GM19397 (cell line): Measurements from ENCODE around the gene CRYGB.

Experiments used
- ATAC-seq: cut with Tn5 transposase; IDR thresholded peaks from one replicate; pipeline ENCODE4 v1.9.1; 2021; ENCODE audit warnings: mild to moderate bottlenecking, moderate library complexity; ENCODE audit not compliant: unreplicated experiment

The CRYGB gene

GRCh38 chr2:208146006-208146405, at the start of gene CRYGB:
Gene CRYGB, minus strand, starts transcription at chr2:208146158. Its CDS starts 38 bp downstream, at chr2:208146120.
- ATAC-seq = no peak

- ATAC-seq = no peak
These were observed 49.6 kb upstream of the CRYGB start for GRCh38 chr2:208195531-208195930.

- no peak for ATAC-seq
These were observed 46.8 kb upstream of the CRYGB start for GRCh38 chr2:208192611-208193236.

GRCh38 chr2:208189810-208190503, 44.0 kb upstream of the CRYGB start, which contains the start of gene C2orf80:
Gene C2orf80, minus strand, starts transcription at chr2:208190030. Its CDS starts 3,044 bp downstream, at chr2:208186986.
- ATAC-seq = no peak

GRCh38 chr2:208189069-208189809, 43.3 kb upstream of the CRYGB start:
- no peak for ATAC-seq

GRCh38 chr2:208186893-208187292, 40.9 kb upstream of the CRYGB start:
- no peak for ATAC-seq

GRCh38 chr2:208186465-208186864, 40.5 kb upstream of the CRYGB start:
- no peak for ATAC-seq

GRCh38 chr2:208183972-208184705, 38.2 kb upstream of the CRYGB start:
- no peak for ATAC-seq

- no peak for ATAC-seq
These were observed 37.6 kb upstream of the CRYGB start for GRCh38 chr2:208183526-208183925.

GRCh38 chr2:208182835-208183234, 36.9 kb upstream of the CRYGB start:
- no peak for ATAC-seq

- ATAC-seq = no peak
These were observed 33.2 kb upstream of the CRYGB start for GRCh38 chr2:208179028-208179609.

- ATAC-seq = no peak
These were observed 29.8 kb upstream of the CRYGB start for GRCh38 chr2:208175840-208176153.

- ATAC-seq = peak; percentile 99
These were observed 29.3 kb upstream of the CRYGB start for GRCh38 chr2:208175069-208175839.

GRCh38 chr2:208174144-208174543, 28.2 kb upstream of the CRYGB start:
- ATAC-seq = no peak

GRCh38 chr2:208172125-208172524, 26.2 kb upstream of the CRYGB start:
- no peak for ATAC-seq

- ATAC-seq = no peak
These were observed 19.2 kb upstream of the CRYGB start for GRCh38 chr2:208164951-208165755.

GRCh38 chr2:208163489-208163888, 17.5 kb upstream of the CRYGB start, which contains the start of gene CRYGA:
Gene CRYGA, minus strand, starts transcription at chr2:208163589. Its CDS starts 33 bp downstream, at chr2:208163556.
- no peak for ATAC-seq

GRCh38 chr2:208156439-208156838, 10.5 kb upstream of the CRYGB start:
- ATAC-seq = no peak

- ATAC-seq = no peak
These were observed 7.2 kb upstream of the CRYGB start for GRCh38 chr2:208153156-208153555.
